Endothelial cell of umbilical vein (primary cell): Measurements from ENCODE around the gene RC3H1. TPM values are rescaled to one million over a fixed set of nuclear protein-coding genes. Genes with fewer than 3 reads are reported as not detected.

Experiments used
- BruUV-seq: library from RNA; stranded (reverse); fragments of 400-500 nt; replicated peaks from 2 replicates; lab custom pipeline; 2021; lab: Mats Ljungman, UMichigan
- CTCF ChIA-PET: fragments of 300-600, 350-600 bp; sonication (Branson Sonifier 250); formaldehyde crosslinking; loops from one replicate; lab custom pipeline; 2021; ENCODE audit warnings: antibody characterized with exemption, inconsistent platforms; lab: Charles Lee
- POLR2A ChIA-PET: fragments of 300-600, 350-600 bp; sonication (Branson Sonifier 250); formaldehyde crosslinking; loops from one replicate; lab custom pipeline; 2021; ENCODE audit warnings: antibody characterized with exemption, inconsistent platforms; lab: Charles Lee
- DNase-seq: peaks from one replicate; pipeline ENCODE4 v3.0.0-alpha.2; 2011; ENCODE audit warnings: low read depth, low spot score
- FAIRE-seq: peaks from 2 replicates; lab custom pipeline; 2011; peaks lifted over from hg19 to GRCh38; lab: Jason Lieb, UNC
- H2AFZ ChIP-seq: 2 replicates; pipeline ENCODE4 v1.6.0; 2012; ENCODE audit warnings: low read depth, low read length, control low read depth, inconsistent platforms
- H3K27ac ChIP-seq: 2 replicates; pipeline ENCODE4 v1.5.1; 2011; ENCODE audit warnings: low read depth, mild to moderate bottlenecking, control low read depth, low read length, moderate library complexity; ENCODE audit not compliant: insufficient read depth
- H3K27me3 ChIP-seq, 2 experiments: 2 replicates each; pipeline versions ENCODE4 v1.6.0 to v1.6.1; 2011; ENCODE audit warnings: low read length in 2 of 2, mixed read lengths in 1 of 2; ENCODE audit not compliant: control insufficient read depth in 2 of 2, insufficient read depth in 2 of 2
- H3K36me3 ChIP-seq, 2 experiments: 2 replicates in 1 of 2; 3 replicates in 1 of 2; pipeline ENCODE4 v1.5.1; 2011; ENCODE audit warnings: low read length in 2 of 2, mild to moderate bottlenecking in 1 of 2, moderate library complexity in 1 of 2; ENCODE audit not compliant: control insufficient read depth in 2 of 2, insufficient read depth in 2 of 2; ENCODE audit errors: extremely low read depth in 1 of 2
- H3K4me1 ChIP-seq: 3 replicates; pipeline ENCODE4 v1.5.1; 2011; ENCODE audit warnings: mild to moderate bottlenecking, low read length; ENCODE audit not compliant: control insufficient read depth, insufficient read depth; ENCODE audit errors: extremely low read depth
- H3K4me2 ChIP-seq: 2 replicates; pipeline ENCODE4 v1.6.1; 2011; ENCODE audit warnings: low read length, control low read depth, mixed read lengths; ENCODE audit not compliant: insufficient read depth
- H3K4me3 ChIP-seq, 3 experiments: fragments of 200-600 bp in 1 of 3; sonication (generic), shearing (Covaris generic) in 1 of 3; replicated peaks in 1 of 3; 2 replicates each; pipeline ENCODE4 v1.5.1; 2011 to 2016; ENCODE audit warnings: control low read depth in 3 of 3, low read length in 3 of 3, mild to moderate bottlenecking in 2 of 3, inconsistent platforms in 1 of 3, low read depth in 1 of 3, moderate library complexity in 1 of 3; ENCODE audit not compliant: insufficient read depth in 1 of 3
- H3K79me2 ChIP-seq: 2 replicates; pipeline ENCODE4 v1.6.0; 2012; ENCODE audit warnings: low read length, inconsistent platforms; ENCODE audit not compliant: control insufficient read depth, insufficient read depth
- H3K9ac ChIP-seq: replicated peaks from 2 replicates; pipeline ENCODE3; 2011; ENCODE audit warnings: low read length, control low read depth; ENCODE audit not compliant: insufficient read depth; ENCODE audit errors: extremely low read depth
- H3K9me1 ChIP-seq: replicated peaks from 3 replicates; pipeline ENCODE4 v1.6.0; 2011; ENCODE audit warnings: mild to moderate bottlenecking, low read length; ENCODE audit not compliant: control insufficient read depth, insufficient read depth; ENCODE audit errors: extremely low read depth
- H3K9me3 ChIP-seq: replicated peaks from 2 replicates; pipeline ENCODE4 v1.5.1; 2012; ENCODE audit warnings: low read length, inconsistent platforms; ENCODE audit not compliant: control insufficient read depth, insufficient read depth
- H4K20me1 ChIP-seq: replicated peaks from 2 replicates; pipeline ENCODE3; 2011; ENCODE audit warnings: mild to moderate bottlenecking, low read length; ENCODE audit not compliant: control insufficient read depth, insufficient read depth; ENCODE audit errors: extremely low read depth
- CTCF ChIP-seq, 2 donors: IDR thresholded peaks; 1 replicate in 1 of 2; 2 replicates in 1 of 2; pipeline ENCODE4 v1.5.1; 2011; ENCODE audit warnings: low read length in 2 of 2, mild to moderate bottlenecking in 2 of 2, moderate library complexity in 2 of 2, control low read depth in 1 of 2, inconsistent platforms in 1 of 2, low read depth in 1 of 2; ENCODE audit not compliant: insufficient read depth in 1 of 2; ENCODE audit errors: extremely low read depth in 1 of 2
- EZH2 ChIP-seq: IDR thresholded peaks from 2 replicates; pipeline ENCODE4 v1.6.1; 2012; ENCODE audit warnings: borderline replicate concordance, low read depth, mild to moderate bottlenecking, moderate library complexity, low read length, inconsistent platforms; ENCODE audit not compliant: severe bottlenecking
- FOS ChIP-seq: IDR thresholded peaks from 2 replicates; pipeline ENCODE4 v1.6.1; 2011; ENCODE audit warnings: mild to moderate bottlenecking, low read length, moderate library complexity, borderline replicate concordance; ENCODE audit not compliant: insufficient read depth
- GATA2 ChIP-seq: IDR thresholded peaks from 2 replicates; pipeline ENCODE4 v1.7.0; 2011; ENCODE audit warnings: low read depth, mild to moderate bottlenecking, moderate library complexity, mixed read lengths, low read length; ENCODE audit not compliant: insufficient read length, insufficient read depth
- JUN ChIP-seq: IDR thresholded peaks from 2 replicates; pipeline ENCODE4 v1.6.1; 2011; ENCODE audit warnings: borderline replicate concordance, low read depth; ENCODE audit not compliant: insufficient read length, insufficient read depth
- MAX ChIP-seq: IDR thresholded peaks from 2 replicates; pipeline ENCODE4 v1.6.1; 2011; ENCODE audit not compliant: insufficient read depth, insufficient read length
- MYC ChIP-seq: IDR thresholded peaks from one replicate; pipeline ENCODE4 v1.6.1; 2011; ENCODE audit warnings: mild to moderate bottlenecking, low read depth, low read length
- POLR2A ChIP-seq: IDR thresholded peaks from 2 replicates; pipeline ENCODE4 v1.6.1; 2012; ENCODE audit warnings: low read depth, mild to moderate bottlenecking, control low read depth, low read length
- POLR2AphosphoS5 ChIP-seq: IDR thresholded peaks from 2 replicates; pipeline ENCODE4 v1.6.1; 2012; ENCODE audit warnings: low read depth, mild to moderate bottlenecking, control low read depth, low read length, moderate library complexity; ENCODE audit not compliant: insufficient read depth
- dilution Hi-C: fragments of 300-500 bp; cut with MboI; formaldehyde crosslinking; loops from one replicate; pipeline ENCODE4 v1.15.0; 2019; ENCODE audit warnings: low sequenced_read_pairs; ENCODE audit not compliant: extremely low pct_ligation_motif_present
- intact Hi-C: fragments of 100-400 bp; cut with micrococcal nuclease; formaldehyde crosslinking; loops from one replicate; pipeline ENCODE4 v1.10.0; 2022
- polyA plus RNA-seq, 4 experiments: library from polyadenylated mRNA; depleted of rRNA in 3 of 4; stranded (reverse) in 3 of 4; unstranded in 1 of 4; fragments of >200 nt; gene quantifications; 2 replicates each; pipeline versions ENCODE4 v1.2.1 to v1.2.3, GENCODE V29; 2011 to 2012; ENCODE audit warnings: missing spikeins in 1 of 4
- total RNA-seq: library from RNA; stranded (reverse); gene quantifications from 2 replicates; pipeline ENCODE4 v1.2.3, GENCODE V29; 2021

RC3H1 gene
- total and polyA plus RNA-seq, 2 donors (not counting 3 experiments of a cell fraction or from before 2014, with no cell fraction given): 7.0 to 41.4 TPM

GRCh38 chr1:173997791-173998190 is 24.4 kb downstream of the RC3H1 start:
- H3K4me1 ChIP-seq: peaks cover 2% of the 10 kb centered on the region
- dilution Hi-C loops: no loop called here
- POLR2A ChIA-PET: no interaction called here

More at GRCh38 chr1:173997791-173998190, 24.4 kb downstream of the RC3H1 start:
- no peak overlapping the region for H3K4me3 ChIP-seq
- peaks cover 16% of the 10 kb centered on the region for H4K20me1 ChIP-seq
- H2AFZ ChIP-seq: no peak overlapping the region
- H3K9me3 ChIP-seq: no peaks in the 10 kb centered on the region
- peaks cover 75% of the 10 kb centered on the region for H3K79me2 ChIP-seq
- H3K27me3 ChIP-seq: no peaks in the 10 kb centered on the region
- H3K27ac ChIP-seq: no peak overlapping the region
- no peaks in the 10 kb centered on the region for H3K36me3 ChIP-seq
- FAIRE-seq: no peak
- no peak overlapping the region for H3K9ac ChIP-seq
- no peak for TF ChIP-seq POLR2AphosphoS5
- TF ChIP-seq JUN: no peak
- no peak for TF ChIP-seq GATA2
- no peak for TF ChIP-seq MYC
- TF ChIP-seq MAX: no peak
- no peak for TF ChIP-seq CTCF (IDR thresholded peaks at IDR 0.05; ENCODE audit: extremely low read depth in 1 of 2, insufficient read depth in 1 of 2, low read depth in 1 of 2, low read length in 2 of 2)
- no peak for TF ChIP-seq POLR2A
- TF ChIP-seq FOS: no peak
- TF ChIP-seq EZH2: no peak
- intact Hi-C loops: no loop called here
- CTCF ChIA-PET: no interaction called here
- no TSS peak for BruUV-seq
- H3K9me1 ChIP-seq: no peaks in the 10 kb centered on the region
- H3K4me2 ChIP-seq: no peak overlapping the region
- DNase-seq: no peak
